GM18505 (cell line): ENCODE data around the gene CNOT6L.

ENCODE experiments used
- ATAC-seq: cut with Tn5 transposase; IDR thresholded peaks from one replicate; pipeline ENCODE4 v1.9.1; 2021; ENCODE audit not compliant: unreplicated experiment
- POLR2A ChIP-seq: IDR thresholded peaks from 4 replicates; pipeline ENCODE4 v1.6.1; 2011; ENCODE audit warnings: borderline replicate concordance; ENCODE audit not compliant: insufficient read depth, insufficient read length; ENCODE audit errors: extremely low read depth

Gene CNOT6L

GRCh38 chr4:77817304-77818072 is 1.7 kb downstream of the CNOT6L start:
- no peak for TF ChIP-seq POLR2A
- no peak for ATAC-seq

DNA sequence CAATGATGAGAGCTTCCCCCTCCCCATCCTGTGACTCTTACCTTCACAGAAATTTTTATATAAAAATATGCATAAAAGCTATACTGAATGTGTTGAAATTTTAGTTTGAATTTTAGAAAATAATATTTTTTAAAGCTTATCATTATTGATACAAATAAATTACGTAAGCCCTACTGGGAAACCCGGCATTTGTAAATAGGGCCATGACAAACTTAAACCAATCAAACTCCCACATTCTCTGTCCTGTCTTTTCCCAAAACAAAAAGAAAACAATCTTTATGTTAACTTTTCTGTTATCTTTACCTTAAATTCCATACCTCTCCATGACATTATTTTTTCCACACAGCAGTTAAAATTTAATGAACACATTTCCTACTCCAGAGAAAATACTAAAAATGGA is 2.6 kb downstream of the CNOT6L start:
- ATAC-seq = no peak
- TF ChIP-seq POLR2A = no peak

- no peak for TF ChIP-seq POLR2A
- ATAC-seq = no peak
Observed at GRCh38 chr4:77815636-77816035, 3.5 kb downstream of the CNOT6L start.

DNA sequence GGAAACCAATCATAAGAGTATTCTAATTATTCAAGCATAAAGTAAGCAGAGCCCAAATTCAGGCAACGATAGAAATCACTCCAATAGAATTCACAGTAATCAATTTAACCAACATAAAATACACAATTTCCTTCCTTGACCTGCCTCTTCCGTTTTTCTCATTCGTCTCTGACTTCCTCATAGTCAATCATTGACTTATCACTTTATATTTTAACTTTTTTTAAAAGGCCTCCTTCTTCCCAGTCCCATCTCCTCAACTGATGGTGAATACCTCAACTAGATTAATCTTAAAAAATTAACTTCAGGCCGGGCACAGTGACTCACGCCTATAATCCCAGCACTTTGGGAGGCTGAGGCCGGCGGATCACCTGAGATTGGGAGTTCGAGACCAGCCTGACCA is 13.3 kb downstream of the CNOT6L start:
- no peak for TF ChIP-seq POLR2A
- no peak for ATAC-seq

DNA sequence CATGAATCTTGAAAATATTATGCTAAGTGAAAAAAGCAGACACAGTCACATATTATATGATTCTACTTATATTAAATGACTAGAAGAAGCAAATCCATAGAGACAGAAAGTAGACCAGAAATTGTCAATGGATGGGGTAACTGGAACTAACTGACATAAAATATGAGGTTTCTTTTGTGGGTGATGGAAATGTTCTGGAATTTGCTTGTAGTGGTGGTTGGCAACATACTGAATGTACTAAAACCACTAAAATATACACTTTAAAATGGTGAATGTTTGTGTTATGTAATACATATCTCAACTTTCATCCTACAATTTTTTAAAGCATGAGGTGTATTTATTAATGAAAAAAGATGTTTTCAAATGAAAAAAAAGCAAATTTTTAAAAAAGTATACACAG is 14.7 kb downstream of the CNOT6L start:
- TF ChIP-seq POLR2A = no peak
- no peak for ATAC-seq

- no peak for TF ChIP-seq POLR2A
- ATAC-seq = no peak
Observed at GRCh38 chr4:77802402-77802801, 16.8 kb downstream of the CNOT6L start.

DNA sequence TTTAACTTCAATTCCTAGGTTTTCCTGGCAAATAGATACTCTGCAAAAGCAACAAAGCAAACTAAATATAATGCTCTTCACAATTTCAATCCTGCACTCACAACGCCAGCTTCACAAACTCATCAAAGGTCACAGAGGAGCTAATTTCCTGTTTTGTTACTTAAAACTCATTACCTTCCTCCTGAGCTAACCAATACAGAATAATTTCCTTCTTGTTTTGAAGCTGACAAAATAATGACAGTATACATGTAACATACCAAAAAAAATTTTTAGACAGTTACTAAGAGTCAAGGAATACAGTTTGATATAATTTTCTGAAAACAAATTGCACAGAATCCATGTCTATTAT is 17.9 kb downstream of the CNOT6L start:
- ATAC-seq = no peak
- no peak for TF ChIP-seq POLR2A

- no peak for TF ChIP-seq POLR2A
- no peak for ATAC-seq
Observed at GRCh38 chr4:77800483-77801259, 18.5 kb downstream of the CNOT6L start.

- no peak for ATAC-seq
- no peak for TF ChIP-seq POLR2A
Observed at GRCh38 chr4:77800077-77800476, 19.1 kb downstream of the CNOT6L start.

- ATAC-seq = no peak
- no peak for TF ChIP-seq POLR2A
Observed at GRCh38 chr4:77798385-77798784, 20.8 kb downstream of the CNOT6L start.

DNA sequence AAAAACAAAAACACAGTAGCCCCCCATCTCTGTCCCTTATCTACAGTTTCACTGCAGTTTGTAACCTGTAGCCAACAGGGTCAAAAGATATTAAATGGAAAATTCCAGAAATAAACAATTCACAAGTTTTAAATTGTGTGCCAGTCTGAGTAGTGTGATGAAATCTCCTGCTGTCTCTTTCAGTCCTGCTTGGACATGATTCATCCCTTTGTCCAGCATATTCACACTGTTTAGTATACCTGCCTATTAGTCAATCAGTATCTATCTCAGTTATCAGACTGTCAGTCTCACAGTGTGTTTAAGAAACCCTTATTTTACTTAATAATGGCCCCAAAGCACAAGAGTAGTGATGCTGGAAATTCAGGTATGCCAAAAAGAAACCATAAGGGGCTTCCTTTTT is 21.9 kb downstream of the CNOT6L start:
- no peak for TF ChIP-seq POLR2A
- ATAC-seq = no peak

DNA sequence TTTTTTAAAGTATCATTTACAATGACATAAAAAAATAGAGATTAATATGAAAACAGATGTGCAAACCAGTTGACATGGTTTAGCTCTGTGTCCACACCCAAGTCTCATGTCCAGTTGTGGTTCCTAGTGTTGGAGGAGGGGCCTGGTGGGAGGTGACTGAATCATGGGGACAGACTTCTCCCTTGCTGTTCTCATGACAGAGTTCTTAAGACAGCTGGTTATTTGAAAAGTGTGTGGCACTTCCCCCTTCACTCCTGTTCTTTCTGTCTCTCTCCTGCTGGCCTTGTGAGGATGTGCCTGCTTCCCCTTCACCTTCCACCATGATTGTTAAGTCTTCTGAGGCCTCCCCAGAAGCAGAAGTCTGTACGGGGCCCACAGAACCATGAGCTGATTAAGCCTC is 23.8 kb downstream of the CNOT6L start:
- ATAC-seq = no peak

DNA sequence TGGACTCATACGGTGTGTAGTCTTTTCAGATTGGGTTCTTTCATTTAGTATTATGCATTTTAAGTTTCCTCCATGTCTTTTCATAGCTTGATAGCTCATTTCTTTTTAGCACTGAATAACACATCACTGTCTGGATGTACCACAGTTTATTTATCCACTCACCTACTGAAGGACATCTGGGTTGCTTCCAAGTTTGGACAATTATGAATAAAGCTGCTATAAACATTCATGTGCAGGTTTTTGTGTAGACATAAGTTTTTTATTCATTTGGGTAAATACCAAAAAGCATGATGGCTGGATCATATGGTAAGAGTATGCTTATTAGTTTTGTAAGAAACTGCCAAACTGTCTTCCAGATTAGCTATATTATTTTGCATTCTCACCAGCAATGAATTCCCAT is 29.0 kb downstream of the CNOT6L start:
- no peak for TF ChIP-seq POLR2A

More for the DNA sequence above, 23.8 kb downstream of the CNOT6L start:
- no peak for TF ChIP-seq POLR2A

GRCh38 chr4:77788990-77789389 is 30.2 kb downstream of the CNOT6L start:
- no peak for ATAC-seq
- no peak for TF ChIP-seq POLR2A

More for the DNA sequence above, 29.0 kb downstream of the CNOT6L start:
- ATAC-seq = no peak

DNA sequence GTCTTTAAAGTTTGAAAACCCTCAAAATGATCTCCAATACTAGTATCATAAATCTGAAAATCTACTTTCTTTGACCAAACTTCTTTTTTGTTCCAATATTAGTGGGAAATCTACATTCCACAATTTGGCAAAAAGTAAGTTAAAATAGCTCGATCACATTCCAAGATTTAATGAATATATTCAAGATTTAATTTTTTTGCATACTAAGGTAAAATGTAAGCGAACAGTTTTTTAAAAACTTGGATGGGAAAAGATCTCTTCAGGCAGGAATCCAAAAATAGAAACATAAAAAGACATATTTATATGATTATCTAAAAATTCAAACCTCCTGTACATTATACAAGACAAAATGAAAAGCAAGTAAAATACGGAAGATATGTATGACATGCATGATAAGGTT is 31.2 kb downstream of the CNOT6L start:
- no peak for ATAC-seq
- TF ChIP-seq POLR2A = no peak

DNA sequence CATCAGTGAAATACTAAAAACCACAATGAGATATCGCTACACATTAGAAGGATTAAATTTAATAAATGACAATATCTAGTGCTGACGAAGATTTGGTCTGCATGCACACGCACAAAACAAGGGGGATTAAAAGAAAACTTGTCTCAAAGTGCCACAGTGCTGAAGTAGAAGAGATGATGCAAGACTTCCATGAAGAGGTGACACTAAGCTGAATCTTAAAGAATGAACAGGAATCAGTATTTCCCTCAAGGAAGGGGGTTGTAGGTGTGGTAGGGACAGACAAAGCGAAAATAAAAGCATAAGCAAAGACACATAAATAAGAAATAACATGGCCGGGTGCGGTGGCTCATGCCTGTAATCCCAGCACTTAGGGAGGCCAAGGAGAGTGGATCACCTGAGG is 33.5 kb downstream of the CNOT6L start:
- ATAC-seq = no peak
- TF ChIP-seq POLR2A = no peak
